ENCODE results near the gene MAPKAPK2. TPM values are rescaled to one million over a fixed set of nuclear protein-coding genes. Genes with fewer than 3 reads are reported as not detected.

The MAPKAPK2 gene
- total RNA-seq, 1 experiment from 2014 or later, result 96.8 TPM

DNA sequence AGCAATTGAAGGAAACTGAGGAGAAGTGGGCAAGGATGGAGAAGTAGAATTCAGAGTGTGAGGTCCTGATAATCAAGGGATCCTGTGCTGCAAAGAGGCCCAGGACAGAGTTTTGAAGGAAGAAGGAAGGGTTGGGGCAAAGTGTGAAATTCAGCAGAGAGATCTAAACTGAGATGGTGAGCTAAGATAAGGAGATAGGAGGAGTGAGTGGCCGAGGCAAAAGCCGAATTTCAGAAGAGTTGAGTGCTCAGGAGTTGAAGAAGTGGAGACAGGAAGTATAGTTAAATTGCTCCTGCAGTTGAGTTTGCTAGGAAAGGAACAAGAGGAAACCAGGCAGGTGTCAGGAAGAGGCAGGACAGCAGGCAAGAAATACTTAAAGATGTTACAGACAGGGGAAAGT is 16.4 kb upstream of the MAPKAPK2 start:
- Mint-ChIP-seq H3K27ac (ENCODE audit: unreplicated experiment) (no peak overlapping the region), H3K4me1 (ENCODE audit: low read depth, unreplicated experiment) (peaks cover 16% of the 10 kb centered on the region), H3K36me3 (ENCODE audit: insufficient read depth, unreplicated experiment) (no peaks in the 10 kb centered on the region), H3K4me3 (ENCODE audit: unreplicated experiment) (no peak overlapping the region), H3K9me3 (ENCODE audit: unreplicated experiment) (no peaks in the 10 kb centered on the region), H3K27me3 (ENCODE audit: insufficient read depth, unreplicated experiment) (no peaks in the 10 kb centered on the region)
- CTCF ChIA-PET, result no interaction called here
- H3K27me3 ChIP-seq (replicated peaks; ENCODE audit: control insufficient read depth, insufficient read depth, low read length), result no peaks in the 10 kb centered on the region
- H3K4me3 ChIP-seq (ENCODE audit: low read depth, low read length), result no peak overlapping the region
- no peaks in the 10 kb centered on the region for H3K9me3 ChIP-seq
- DNase-seq, result no peak
- no TSS peak for BruUV-seq (replicated peaks)
- intact Hi-C loops (cut with micrococcal nuclease; ENCODE audit: unreplicated experiment), result loop anchor here (10.0 kb wide), 1 partner anchor 164 kb away; the partner anchor contains the start of gene RASSF5
- POLR2A ChIA-PET, result no interaction called here
- peaks cover 28% of the 10 kb centered on the region for H3K4me1 ChIP-seq
- TF ChIP-seq, protein P1, sequence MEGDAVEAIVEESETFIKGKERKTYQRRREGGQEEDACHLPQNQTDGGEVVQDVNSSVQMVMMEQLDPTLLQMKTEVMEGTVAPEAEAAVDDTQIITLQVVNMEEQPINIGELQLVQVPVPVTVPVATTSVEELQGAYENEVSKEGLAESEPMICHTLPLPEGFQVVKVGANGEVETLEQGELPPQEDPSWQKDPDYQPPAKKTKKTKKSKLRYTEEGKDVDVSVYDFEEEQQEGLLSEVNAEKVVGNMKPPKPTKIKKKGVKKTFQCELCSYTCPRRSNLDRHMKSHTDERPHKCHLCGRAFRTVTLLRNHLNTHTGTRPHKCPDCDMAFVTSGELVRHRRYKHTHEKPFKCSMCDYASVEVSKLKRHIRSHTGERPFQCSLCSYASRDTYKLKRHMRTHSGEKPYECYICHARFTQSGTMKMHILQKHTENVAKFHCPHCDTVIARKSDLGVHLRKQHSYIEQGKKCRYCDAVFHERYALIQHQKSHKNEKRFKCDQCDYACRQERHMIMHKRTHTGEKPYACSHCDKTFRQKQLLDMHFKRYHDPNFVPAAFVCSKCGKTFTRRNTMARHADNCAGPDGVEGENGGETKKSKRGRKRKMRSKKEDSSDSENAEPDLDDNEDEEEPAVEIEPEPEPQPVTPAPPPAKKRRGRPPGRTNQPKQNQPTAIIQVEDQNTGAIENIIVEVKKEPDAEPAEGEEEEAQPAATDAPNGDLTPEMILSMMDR (IDR thresholded peaks at IDR 0.05; ENCODE audit: insufficient read depth in 1 of 2, low read depth in 1 of 2, low read length in 1 of 2, severe bottlenecking in 1 of 2, unreplicated experiment in 1 of 2), result no peak
- no peaks in the 10 kb centered on the region for H3K36me3 ChIP-seq (ENCODE audit: control insufficient read depth, insufficient read depth, low read length)

DNA sequence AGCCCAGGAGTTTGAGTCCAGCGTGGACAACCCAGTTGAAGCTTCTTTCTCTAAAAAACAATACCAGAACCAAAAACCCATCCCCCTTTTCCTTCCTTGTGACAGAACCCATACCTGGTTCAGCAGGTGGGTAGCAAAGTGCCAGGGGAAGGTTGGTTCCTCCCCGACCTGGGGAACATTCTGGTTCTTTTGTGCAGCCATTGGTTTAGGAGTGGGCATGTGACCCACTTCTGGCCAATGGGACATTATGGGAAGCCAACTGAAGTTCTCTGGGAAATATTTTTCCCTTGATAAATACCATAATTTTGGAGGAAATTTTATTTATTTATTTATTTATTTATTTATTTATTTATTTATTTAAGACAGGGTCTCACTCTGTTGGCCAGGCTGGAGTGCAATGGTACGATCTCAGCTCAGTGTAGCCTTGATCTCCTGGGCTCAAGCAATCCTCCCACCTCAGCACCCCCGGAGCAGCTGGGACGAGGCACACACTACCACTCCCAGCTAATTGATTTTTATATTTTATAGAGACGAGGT is 15.8 kb upstream of the MAPKAPK2 start:
- TF ChIP-seq, protein P1 (IDR thresholded peaks at IDR 0.05; ENCODE audit: insufficient read depth in 1 of 2, low read depth in 1 of 2, low read length in 1 of 2, severe bottlenecking in 1 of 2, unreplicated experiment in 1 of 2), result no peak
- H3K27me3 ChIP-seq (replicated peaks; ENCODE audit: control insufficient read depth, insufficient read depth, low read length), result no peaks in the 10 kb centered on the region
- Mint-ChIP-seq H3K27ac (ENCODE audit: unreplicated experiment) (no peak overlapping the region), H3K4me3 (ENCODE audit: unreplicated experiment) (no peak overlapping the region), H3K27me3 (ENCODE audit: insufficient read depth, unreplicated experiment) (no peaks in the 10 kb centered on the region), H3K9me3 (ENCODE audit: unreplicated experiment) (no peaks in the 10 kb centered on the region), H3K36me3 (ENCODE audit: insufficient read depth, unreplicated experiment) (no peaks in the 10 kb centered on the region), H3K4me1 (ENCODE audit: low read depth, unreplicated experiment) (peaks cover 16% of the 10 kb centered on the region)
- POLR2A ChIA-PET, result no interaction called here
- no peaks in the 10 kb centered on the region for H3K9me3 ChIP-seq
- H3K4me3 ChIP-seq (ENCODE audit: low read depth, low read length), result no peak overlapping the region
- intact Hi-C loops (cut with micrococcal nuclease; ENCODE audit: unreplicated experiment), result loop anchor here (10.0 kb wide), 1 partner anchor 164 kb away; the partner anchor contains the start of gene RASSF5
- no TSS peak for BruUV-seq (replicated peaks)
- CTCF ChIA-PET, result no interaction called here
- H3K4me1 ChIP-seq, result peaks cover 30% of the 10 kb centered on the region
- no peaks in the 10 kb centered on the region for H3K36me3 ChIP-seq (ENCODE audit: control insufficient read depth, insufficient read depth, low read length)
- DNase-seq, result no peak

DNA sequence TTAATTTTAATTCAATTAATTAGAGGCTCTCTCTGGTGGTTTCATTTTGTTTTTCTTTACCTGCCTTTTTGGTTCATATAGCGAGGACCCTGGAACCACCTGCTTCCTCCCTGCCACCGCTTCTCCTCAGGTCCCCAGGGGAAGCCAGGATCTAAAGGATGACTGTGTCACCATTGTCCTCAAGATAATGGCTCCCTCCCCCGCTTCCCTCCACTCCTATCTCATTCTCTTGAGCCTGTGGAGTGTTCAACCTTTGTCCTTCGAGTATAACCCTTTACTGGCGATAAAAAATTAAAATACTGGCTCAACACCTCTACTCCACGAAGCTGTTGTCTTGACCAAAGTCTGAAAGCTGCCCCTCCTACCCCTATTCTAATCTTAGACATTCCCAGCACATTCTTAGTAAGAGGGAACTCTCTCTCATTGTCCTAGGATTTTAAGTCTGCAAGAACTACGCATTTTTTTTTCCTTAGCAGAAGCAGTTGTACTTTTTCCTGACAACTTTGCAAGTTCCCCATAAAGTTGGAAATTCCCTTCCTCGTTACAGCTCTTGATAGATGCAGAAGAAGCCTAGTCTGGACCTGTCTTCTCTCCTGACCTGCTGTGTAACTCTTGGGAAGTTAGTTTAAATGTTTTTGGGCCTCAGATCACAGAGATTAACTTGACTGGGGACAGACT is 12.6 kb upstream of the MAPKAPK2 start:
- Mint-ChIP-seq H3K4me1 (ENCODE audit: low read depth, unreplicated experiment) (peaks cover 41% of the 10 kb centered on the region), H3K27me3 (ENCODE audit: insufficient read depth, unreplicated experiment) (no peaks in the 10 kb centered on the region), H3K4me3 (ENCODE audit: unreplicated experiment) (no peak overlapping the region), H3K27ac (ENCODE audit: unreplicated experiment) (no peak overlapping the region), H3K9me3 (ENCODE audit: unreplicated experiment) (no peaks in the 10 kb centered on the region), H3K36me3 (ENCODE audit: insufficient read depth, unreplicated experiment) (peaks cover 5% of the 10 kb centered on the region)
- TF ChIP-seq, protein P1 (IDR thresholded peaks at IDR 0.05; ENCODE audit: insufficient read depth in 1 of 2, low read depth in 1 of 2, low read length in 1 of 2, severe bottlenecking in 1 of 2, unreplicated experiment in 1 of 2), result no peak
- Histone ChIP-seq H3K36me3 (ENCODE audit: control insufficient read depth, insufficient read depth, low read length) (no peaks in the 10 kb centered on the region), H3K9me3 (no peaks in the 10 kb centered on the region), H3K4me3 (ENCODE audit: low read depth, low read length) (no peak overlapping the region), H3K4me1 (peaks cover 48% of the 10 kb centered on the region), H3K27me3 (replicated peaks; ENCODE audit: control insufficient read depth, insufficient read depth, low read length) (no peaks in the 10 kb centered on the region)
- BruUV-seq (replicated peaks), result no TSS peak
- POLR2A ChIA-PET, result interaction anchor here (1.0 kb wide), 1 partner anchor 60 kb away, joined by 4 read pairs; the partner anchor contains the start of gene EIF2D
- intact Hi-C loops (cut with micrococcal nuclease; ENCODE audit: unreplicated experiment), result loop anchor here (2.0 kb wide), 1 partner anchor 15 kb away; no protein-coding TSS in a partner anchor
- CTCF ChIA-PET, result interaction anchor here (0.7 to 2.4 kb wide), 6 partner anchors 8 to 240 kb away, joined by 3 to 20 read pairs (median 4); partner anchors contain the start of genes EIF2D and MAPKAPK2
- peak; percentile 69 to 80 for DNase-seq
